Adrenal gland (tissue), 12 donors: ENCODE measurements around the gene CFAP92. TPM values are rescaled to one million over a fixed set of nuclear protein-coding genes. Genes with fewer than 3 reads are reported as not detected.

ENCODE experiments used
- DNase-seq, 7 donors: peaks; one replicate each; pipeline ENCODE4 v3.0.0-alpha.2; 2019 to 2020
- H3K27ac ChIP-seq, 5 donors: fragments of 200-600 bp; sonication (generic) in 4 of 5; 1 replicate in 3 of 5; 2 replicates in 2 of 5; pipeline versions ENCODE4 v1.5.1 to v1.8.0; 2016 to 2020; ENCODE audit warnings: mild to moderate bottlenecking in 1 of 5
- H3K27me3 ChIP-seq: fragments of 200-600 bp; 2 replicates; pipeline ENCODE4 v1.8.0; 2021
- H3K36me3 ChIP-seq, 2 donors: fragments of 200-600 bp; replicated peaks in 1 of 2; 1 replicate in 1 of 2; 2 replicates in 1 of 2; pipeline versions ENCODE4 v1.5.1 to v1.8.0; 2018 to 2022
- H3K4me1 ChIP-seq, 2 donors: fragments of 200-600 bp; replicated peaks in 1 of 2; 1 replicate in 1 of 2; 2 replicates in 1 of 2; pipeline versions ENCODE4 v1.5.1 to v1.8.0; 2018 to 2021
- H3K4me3 ChIP-seq, 4 donors: fragments of 200-600 bp; sonication (generic) in 3 of 4; one replicate each; pipeline ENCODE4 v1.5.1; 2016 to 2018
- H3K9me3 ChIP-seq, 3 donors: fragments of 200-600 bp; sonication (generic) in 1 of 3; replicated peaks in 1 of 3; 1 replicate in 2 of 3; 2 replicates in 1 of 3; pipeline versions ENCODE4 v1.5.1 to v1.8.0; 2016 to 2021
- POLR2A ChIP-seq, 2 donors: fragments of 450-650 bp; IDR thresholded peaks; one replicate each; pipeline ENCODE4 v1.6.1; 2017; ENCODE audit warnings: antibody characterized with exemption in 2 of 2, mild to moderate bottlenecking in 2 of 2, moderate library complexity in 1 of 2
- WGBS, 4 donors: extraction: QIAGEN DNeasy Blood & Tissue Kit in 2 of 4; methylation state at CpG; one replicate each; pipeline versions ENCODE4 v1.1.5 to v1.1.7; 2013 to 2017; 5-methylcytosine and 5-hydroxymethylcytosine counted together
- intact Hi-C, 2 donors: fragments of 100-400 bp; cut with DNase I; formaldehyde crosslinking; loops; one replicate each; pipeline versions ENCODE4 v1.14.1 to v1.15.0; 2022 to 2023
- polyA plus RNA-seq, 3 donors: library from polyadenylated mRNA; stranded (reverse); fragments of 200-250 nt in 2 of 3; fragments of 350-450 nt in 1 of 3; fragmentation: Illumina TruSeq in 1 of 3; extraction: RNeasy Lipid Tissue Mini Kit (QIAGEN cat#74804) in 1 of 3; gene quantifications; one replicate each; pipeline ENCODE4 v1.2.3, GENCODE V29; 2013 to 2014
- total RNA-seq, 9 donors: library from RNA; depleted of rRNA in 4 of 9; stranded (reverse); fragments of >200 nt in 4 of 9; fragments of 120-200 nt in 1 of 9; fragmentation: NEBNext Ultra II Directional in 1 of 9; extraction: Animal tissue kit (Norgen Biotek cat#: 25700) in 1 of 9; gene quantifications; one replicate each; pipeline versions ENCODE4 v1.1.0 to v1.2.4, GENCODE V29; 2013 to 2023
- TF ChIP-seq, protein P1 (sequence below), 6 experiments: fragments of 450-650 bp in 4 of 6; fragments of 200-600 bp in 2 of 6; sonication (generic) in 1 of 6; IDR thresholded peaks; 1 replicate in 5 of 6; 2 replicates in 1 of 6; pipeline versions ENCODE4 v1.5.1 to v1.8.0; 2016 to 2021; ENCODE audit warnings: antibody characterized with exemption in 6 of 6, mild to moderate bottlenecking in 2 of 6, moderate library complexity in 1 of 6
- donor health status: healthy with polysubstance abuse.
- donor health status: Bipolar disorder and iron deficiency.
- donor health status: DM: yes; HTN: yes; CAD: no.
- donor health status: DM: no; HTN: no; CAD: no.
- donor health status: DM: no; HTN: no; CAD: no.
- donor health status: DM: yes; HTN: yes; CAD: no.

CFAP92 gene
- total and polyA plus RNA-seq, 12 donors = 0.14 to 1.9 (median 0.48) TPM; not detected in 1

DNA sequence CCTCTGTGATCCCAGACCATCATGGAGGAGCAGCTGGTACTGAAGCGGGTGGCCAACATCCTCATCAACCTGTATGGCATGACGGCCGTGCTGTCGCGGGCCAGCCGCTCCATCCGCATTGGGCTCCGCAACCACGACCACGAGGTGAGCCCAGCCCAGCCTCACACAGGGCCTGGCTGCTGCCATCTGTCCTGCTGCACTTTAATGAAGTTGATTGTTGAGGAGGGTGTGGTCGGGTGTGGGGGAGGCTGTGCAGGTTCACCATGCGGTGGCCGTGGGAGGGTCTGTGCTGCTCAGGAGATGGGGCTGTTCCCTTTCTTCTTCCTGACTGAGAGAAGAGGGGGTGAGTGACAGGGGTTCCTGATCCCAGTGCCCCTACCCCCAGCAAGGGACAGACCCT, 83.9 kb downstream of the CFAP92 start:
- DNase-seq = no peak
- Histone ChIP-seq H3K9me3 (no peaks in the 10 kb centered on the region), H3K27me3 (no peaks in the 10 kb centered on the region), H3K4me1 (no peaks in the 10 kb centered on the region), H3K36me3 (peaks cover 0 to 97% of the 10 kb centered on the region in 2 donors), H3K4me3 (no peak overlapping the region), H3K27ac (no peak overlapping the region)
- 95 to 96% (median 95%) methylated on average over 10 to 13 of the region's 13 CpGs for WGBS, 4 donors
- TF ChIP-seq, protein P1, sequence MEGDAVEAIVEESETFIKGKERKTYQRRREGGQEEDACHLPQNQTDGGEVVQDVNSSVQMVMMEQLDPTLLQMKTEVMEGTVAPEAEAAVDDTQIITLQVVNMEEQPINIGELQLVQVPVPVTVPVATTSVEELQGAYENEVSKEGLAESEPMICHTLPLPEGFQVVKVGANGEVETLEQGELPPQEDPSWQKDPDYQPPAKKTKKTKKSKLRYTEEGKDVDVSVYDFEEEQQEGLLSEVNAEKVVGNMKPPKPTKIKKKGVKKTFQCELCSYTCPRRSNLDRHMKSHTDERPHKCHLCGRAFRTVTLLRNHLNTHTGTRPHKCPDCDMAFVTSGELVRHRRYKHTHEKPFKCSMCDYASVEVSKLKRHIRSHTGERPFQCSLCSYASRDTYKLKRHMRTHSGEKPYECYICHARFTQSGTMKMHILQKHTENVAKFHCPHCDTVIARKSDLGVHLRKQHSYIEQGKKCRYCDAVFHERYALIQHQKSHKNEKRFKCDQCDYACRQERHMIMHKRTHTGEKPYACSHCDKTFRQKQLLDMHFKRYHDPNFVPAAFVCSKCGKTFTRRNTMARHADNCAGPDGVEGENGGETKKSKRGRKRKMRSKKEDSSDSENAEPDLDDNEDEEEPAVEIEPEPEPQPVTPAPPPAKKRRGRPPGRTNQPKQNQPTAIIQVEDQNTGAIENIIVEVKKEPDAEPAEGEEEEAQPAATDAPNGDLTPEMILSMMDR (IDR thresholded peaks at IDR 0.05) = no peak
- no peak for TF ChIP-seq POLR2A (IDR thresholded peaks at IDR 0.05)
- intact Hi-C loops = no loop called here

DNA sequence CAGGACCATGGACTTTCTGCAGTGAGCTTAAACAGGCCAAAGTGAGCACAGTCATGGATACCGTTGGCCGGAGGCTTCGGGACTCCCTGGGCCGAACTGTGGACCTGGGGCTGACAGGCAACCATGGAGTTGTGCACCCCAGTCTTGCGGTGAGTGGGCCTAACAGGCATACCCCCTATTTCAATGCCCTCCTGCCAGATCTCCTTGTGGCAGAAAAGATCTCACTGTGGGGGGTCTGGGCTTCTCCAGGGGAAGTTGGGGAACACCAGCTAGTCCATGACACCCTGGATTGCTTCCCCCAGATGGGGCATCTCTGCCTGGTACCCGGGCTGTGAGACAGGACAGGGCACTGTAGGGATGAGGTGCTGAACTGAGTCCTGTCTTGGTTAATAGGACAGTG, 84.9 kb downstream of the CFAP92 start:
- Histone ChIP-seq H3K36me3 (peaks cover 0 to 97% of the 10 kb centered on the region in 2 donors), H3K4me1 (no peaks in the 10 kb centered on the region), H3K27me3 (no peaks in the 10 kb centered on the region), H3K27ac (no peak overlapping the region), H3K9me3 (no peaks in the 10 kb centered on the region), H3K4me3 (no peak overlapping the region)
- DNase-seq = no peak
- WGBS, 4 donors = 87 to 100% (median 94%) methylated on average over 3 to 6 of the region's 6 CpGs; no CpG with 5 or more reads in 1 of the 4 donors
- intact Hi-C loops = no loop called here
- TF ChIP-seq, protein P1 (IDR thresholded peaks at IDR 0.05) = no peak
- TF ChIP-seq POLR2A (IDR thresholded peaks at IDR 0.05) = no peak

DNA sequence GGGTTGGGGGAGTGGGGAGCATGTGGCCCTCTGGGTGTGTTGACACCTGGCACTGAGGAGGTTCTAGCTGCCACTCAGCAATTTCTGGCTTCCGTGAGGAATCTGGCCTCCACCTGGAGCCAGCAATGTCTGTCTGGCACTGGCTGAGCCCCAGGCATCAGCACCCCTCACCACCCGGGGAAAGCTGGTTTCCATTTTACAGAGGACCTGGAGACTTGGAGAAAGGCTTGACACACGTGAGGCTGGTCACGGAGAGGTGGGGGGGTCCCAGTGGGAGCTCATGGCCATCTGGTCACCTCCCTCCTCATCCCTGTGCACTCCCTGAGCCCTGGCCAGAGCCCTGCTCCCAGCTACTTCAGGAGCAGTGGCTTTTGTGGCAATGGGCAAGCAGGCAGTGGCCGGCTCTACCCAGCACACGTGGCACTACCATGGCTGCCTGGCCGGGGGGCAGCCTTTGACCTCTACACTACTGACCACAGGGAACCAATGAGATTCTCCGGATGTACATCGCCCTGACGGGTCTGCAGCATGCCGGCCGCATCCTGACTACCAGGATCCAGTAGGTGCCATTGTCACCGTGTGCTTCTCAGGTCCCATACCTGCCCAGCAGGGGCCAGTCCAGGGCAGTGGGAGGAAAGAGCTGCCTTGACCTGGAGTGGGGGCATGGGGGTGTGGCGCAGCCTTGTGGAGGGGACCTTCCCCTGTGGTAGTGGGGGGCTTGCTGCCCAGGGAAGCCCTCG, 86.0 kb downstream of the CFAP92 start:
- Histone ChIP-seq H3K36me3 (peaks cover 0 to 97% of the 10 kb centered on the region in 2 donors), H3K27ac (no peak overlapping the region), H3K4me1 (no peaks in the 10 kb centered on the region), H3K9me3 (no peaks in the 10 kb centered on the region), H3K27me3 (no peaks in the 10 kb centered on the region), H3K4me3 (no peak overlapping the region)
- WGBS, 4 donors = 90 to 94% (median 94%) methylated on average over 11 to 15 of the region's 15 CpGs
- no peak for DNase-seq
- TF ChIP-seq POLR2A (IDR thresholded peaks at IDR 0.05) = no peak
- TF ChIP-seq, protein P1 (IDR thresholded peaks at IDR 0.05) = no peak
- intact Hi-C loops = no loop called here

DNA sequence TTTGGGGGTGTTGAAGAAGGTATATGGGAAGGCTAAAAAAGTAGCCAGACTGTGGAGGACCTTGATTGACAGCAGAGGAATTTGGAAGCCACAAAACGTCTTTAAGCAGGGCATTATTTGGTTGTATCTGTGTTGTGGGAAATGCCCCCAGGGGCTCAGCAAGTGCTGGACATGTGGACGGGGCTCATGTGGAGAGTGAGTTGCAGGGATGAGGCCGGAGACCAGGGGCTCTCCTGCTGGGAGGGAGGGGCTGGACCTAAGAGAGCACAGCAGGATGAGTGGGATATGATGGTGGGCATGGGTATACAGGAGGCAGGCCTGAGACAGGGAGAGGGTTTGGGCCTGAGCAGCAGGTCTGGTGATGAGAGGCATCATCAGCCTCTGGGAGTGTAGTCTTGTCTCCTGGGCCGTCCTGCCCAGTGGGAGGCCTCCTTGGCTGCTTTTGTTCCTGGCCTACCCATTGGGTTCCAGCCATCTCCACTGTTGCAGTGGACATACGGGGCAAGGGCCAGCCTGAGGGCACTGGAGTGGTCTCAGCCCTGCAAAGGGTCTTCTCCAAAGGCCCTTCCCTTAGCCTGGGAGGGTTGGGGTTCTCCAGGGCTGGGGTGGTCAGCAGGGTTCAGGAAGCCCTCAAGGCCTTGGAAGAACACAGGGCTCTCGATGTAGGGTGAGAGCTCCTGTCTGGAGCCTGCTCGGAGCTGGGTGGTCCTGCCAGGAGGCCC, 86.9 kb downstream of the CFAP92 start:
- TF ChIP-seq, protein P1 (IDR thresholded peaks at IDR 0.05) = no peak
- TF ChIP-seq POLR2A (IDR thresholded peaks at IDR 0.05) = no peak
- no peak overlapping the region for H3K27ac ChIP-seq
- no peaks in the 10 kb centered on the region for H3K9me3 ChIP-seq
- H3K4me1 ChIP-seq = no peaks in the 10 kb centered on the region
- WGBS, 4 donors = 70 to 89% (median 81%) methylated on average over 3 to 7 of the region's 7 CpGs
- no peaks in the 10 kb centered on the region for H3K27me3 ChIP-seq
- no peak overlapping the region for H3K4me3 ChIP-seq
- DNase-seq = no peak
- peaks cover 0 to 97% of the 10 kb centered on the region in 2 donors for H3K36me3 ChIP-seq
- intact Hi-C loops = no loop called here
